Stimulated activated CD8-positive, alpha-beta memory T cell treated with anti-CD3 and anti-CD28 coated beads, Interleukin-4, amount 100 ng/mL, for 24 hours (primary cell): ENCODE data around the gene TFG.
"Not testable (repeated sequence)": the region's sequence is repeated elsewhere in the genome, so short reads cannot be mapped to it uniquely, and the experiment has no call there.

ENCODE experiments used
- DNase-seq: peaks from one replicate; pipeline ENCODE4 v3.0.0-alpha.2; 2020; ENCODE audit warnings: low read depth

TFG gene

GRCh38 chr3:100708989-100709841 lies at the start of gene TFG:
Gene TFG, plus strand, starts transcription at chr3:100709494. Its CDS starts 4,192 bp downstream, at chr3:100713686.
- DNase-seq, result peak; percentile 96

GRCh38 chr3:100661294-100661693 lies 48.0 kb upstream of the TFG start:
- not testable (repeated sequence) for DNase-seq

GRCh38 chr3:100662113-100662823 lies 47.0 kb upstream of the TFG start:
- DNase-seq, result no peak

- DNase-seq, result no peak
Measured at GRCh38 chr3:100665230-100665629, 44.1 kb upstream of the TFG start.

GRCh38 chr3:100666699-100667098 lies 42.6 kb upstream of the TFG start:
- DNase-seq, result not testable (repeated sequence)

GRCh38 chr3:100667316-100667715 lies 42.0 kb upstream of the TFG start:
- not testable (repeated sequence) for DNase-seq

GRCh38 chr3:100670995-100671394 lies 38.3 kb upstream of the TFG start:
- DNase-seq, result not testable (repeated sequence)

GRCh38 chr3:100681496-100681895 lies 27.8 kb upstream of the TFG start:
- no peak for DNase-seq

- DNase-seq, result no peak
Measured at GRCh38 chr3:100682056-100682853, 27.0 kb upstream of the TFG start.

- no peak for DNase-seq
Measured at GRCh38 chr3:100682854-100683760, 26.2 kb upstream of the TFG start.

GRCh38 chr3:100693225-100693624 lies 16.1 kb upstream of the TFG start:
- no peak for DNase-seq

GRCh38 chr3:100695696-100696095 lies 13.6 kb upstream of the TFG start:
- DNase-seq, result no peak

- no peak for DNase-seq
Measured at GRCh38 chr3:100696161-100696560, 13.1 kb upstream of the TFG start.

GRCh38 chr3:100697172-100697571 lies 12.1 kb upstream of the TFG start:
- DNase-seq, result no peak

GRCh38 chr3:100697723-100698285 lies 11.5 kb upstream of the TFG start:
- no peak for DNase-seq

GRCh38 chr3:100698736-100699135 lies 10.6 kb upstream of the TFG start:
- no peak for DNase-seq

- no peak for DNase-seq
Measured at GRCh38 chr3:100700708-100701107, 8.6 kb upstream of the TFG start.

GRCh38 chr3:100702082-100702979 lies 7.0 kb upstream of the TFG start:
- DNase-seq, result no peak

GRCh38 chr3:100702980-100703345 lies 6.3 kb upstream of the TFG start:
- DNase-seq, result no peak

- DNase-seq, result no peak
Measured at GRCh38 chr3:100703865-100704264, 5.4 kb upstream of the TFG start.
